KG1 (cell line): Measurements from ENCODE around the gene ABAT.

Experiments
- DNase-seq: peaks from one replicate; lab custom pipeline; 2025; lab: John Stamatoyannopoulos, UW

Gene ABAT

DNA sequence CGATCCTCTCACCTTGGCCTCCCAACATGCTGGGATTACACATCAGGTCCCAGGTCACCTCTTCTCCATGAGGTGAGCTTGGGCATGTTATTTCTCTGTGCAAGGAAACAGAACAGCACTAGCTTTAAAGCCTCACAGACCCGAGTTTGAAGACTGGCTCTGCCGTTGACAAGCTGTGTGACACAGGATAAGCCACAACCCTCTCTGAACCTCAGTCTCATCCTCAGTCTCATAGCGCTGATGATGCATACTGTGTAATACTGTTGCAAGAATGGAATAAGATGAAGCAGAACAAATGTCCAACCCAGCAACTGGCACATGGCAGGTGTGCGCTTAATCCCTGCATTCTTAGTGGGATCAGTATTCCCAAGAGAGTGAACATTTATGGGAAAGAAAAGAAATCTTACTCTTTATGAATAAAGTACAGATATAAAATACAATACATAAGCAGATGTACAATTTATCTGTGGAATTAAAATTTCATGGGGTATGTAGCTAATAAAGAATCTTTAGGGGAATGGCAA lies 43.5 kb downstream of the ABAT start:
- no peak for DNase-seq

DNA sequence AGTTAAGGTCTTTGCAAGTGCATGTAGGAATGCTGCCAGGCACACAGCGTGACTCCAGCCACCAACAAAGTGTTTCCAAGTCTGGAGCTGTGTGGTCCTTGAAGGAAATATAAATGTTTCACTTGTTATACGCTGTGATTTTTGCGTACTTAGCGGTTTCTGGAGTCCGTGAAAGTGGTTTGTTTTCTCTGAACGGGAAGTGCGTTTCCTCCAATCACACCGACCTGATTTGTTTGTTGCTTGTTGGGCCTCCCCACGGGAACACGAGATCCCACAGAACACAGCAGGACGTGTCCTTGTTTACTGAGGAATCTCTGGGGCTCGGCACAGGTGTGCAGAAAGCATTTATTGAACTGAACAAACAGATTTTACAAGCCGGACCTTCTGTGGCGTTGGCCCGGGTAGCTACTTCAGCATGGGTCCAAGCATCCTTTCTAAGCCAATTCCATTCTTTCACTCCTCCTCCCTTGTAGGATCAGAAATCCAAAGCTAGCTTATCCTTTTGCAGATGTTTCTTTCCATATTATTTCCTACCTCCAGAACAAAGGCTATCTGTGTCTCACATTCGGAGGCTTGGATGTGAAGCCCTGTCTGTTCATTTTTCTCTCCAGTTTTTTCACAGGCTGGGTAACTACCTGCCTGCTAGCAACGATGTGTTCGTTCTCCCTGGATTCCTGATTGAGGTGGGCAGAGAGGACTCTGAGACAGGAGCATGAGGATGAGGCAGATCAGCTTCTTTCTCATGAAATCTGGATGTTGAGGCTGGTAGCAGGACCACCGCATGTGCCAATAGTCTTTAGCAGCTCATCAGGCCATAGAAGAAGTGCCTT lies 44.6 kb downstream of the ABAT start:
- no peak for DNase-seq

DNA sequence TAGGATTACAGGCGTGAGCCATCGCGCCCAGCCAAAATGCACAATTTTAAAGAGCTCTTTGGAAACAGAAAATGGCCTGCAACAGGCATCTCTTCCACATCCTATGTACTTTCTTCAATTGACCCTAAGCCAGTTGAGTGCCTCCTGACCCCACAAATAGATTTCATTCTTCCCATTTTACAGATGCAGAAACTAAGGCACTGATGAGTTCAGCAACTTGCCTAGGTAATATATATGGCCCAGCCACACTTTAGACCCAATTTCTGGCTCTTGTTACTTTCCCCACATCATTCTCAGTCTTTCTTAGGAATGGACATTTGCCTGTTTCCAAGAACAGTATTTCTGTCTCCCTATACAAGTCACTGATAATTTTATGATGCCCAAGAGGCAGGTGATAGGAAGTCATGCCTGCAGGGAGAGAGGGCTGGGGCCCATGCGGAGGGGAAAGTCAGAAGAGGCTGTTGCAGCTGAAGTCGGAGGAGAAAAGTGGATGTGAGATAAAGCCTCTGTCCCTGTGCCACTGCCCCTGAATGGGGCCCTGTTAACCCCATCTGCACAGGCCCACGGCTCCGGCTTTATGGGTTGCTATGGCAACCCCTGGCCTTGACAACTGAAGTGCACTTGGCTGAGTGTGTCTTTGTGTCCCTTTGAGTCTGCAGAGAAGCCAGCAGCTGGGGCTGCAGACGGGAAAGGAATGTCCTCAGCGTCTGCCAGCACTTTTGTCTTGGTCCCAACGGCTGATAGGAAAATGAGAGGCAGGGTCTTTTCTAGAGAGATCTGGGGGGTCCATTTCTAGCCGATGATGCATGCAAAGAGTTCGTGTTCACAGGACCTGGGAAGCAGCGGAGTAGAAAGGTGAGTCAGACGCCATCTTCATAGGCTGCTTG lies 45.9 kb downstream of the ABAT start:
- DNase-seq, result no peak

DNA sequence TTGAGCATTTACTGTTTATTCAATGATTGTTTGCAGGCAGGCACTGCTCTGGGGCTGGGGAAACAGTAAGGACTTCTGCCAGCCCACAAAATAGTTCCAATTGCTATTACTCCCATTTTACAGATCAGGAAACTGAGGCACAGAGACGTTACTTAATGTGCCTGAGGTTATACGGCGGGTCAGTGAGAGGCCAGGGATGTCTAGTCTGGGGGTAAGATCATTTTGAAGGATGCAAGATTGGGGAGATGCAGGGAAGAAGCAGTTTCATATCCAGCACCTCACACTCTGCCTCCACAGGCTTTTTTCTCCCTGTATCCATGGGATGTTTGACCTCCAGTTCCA lies 46.5 kb downstream of the ABAT start:
- DNase-seq, result no peak

DNA sequence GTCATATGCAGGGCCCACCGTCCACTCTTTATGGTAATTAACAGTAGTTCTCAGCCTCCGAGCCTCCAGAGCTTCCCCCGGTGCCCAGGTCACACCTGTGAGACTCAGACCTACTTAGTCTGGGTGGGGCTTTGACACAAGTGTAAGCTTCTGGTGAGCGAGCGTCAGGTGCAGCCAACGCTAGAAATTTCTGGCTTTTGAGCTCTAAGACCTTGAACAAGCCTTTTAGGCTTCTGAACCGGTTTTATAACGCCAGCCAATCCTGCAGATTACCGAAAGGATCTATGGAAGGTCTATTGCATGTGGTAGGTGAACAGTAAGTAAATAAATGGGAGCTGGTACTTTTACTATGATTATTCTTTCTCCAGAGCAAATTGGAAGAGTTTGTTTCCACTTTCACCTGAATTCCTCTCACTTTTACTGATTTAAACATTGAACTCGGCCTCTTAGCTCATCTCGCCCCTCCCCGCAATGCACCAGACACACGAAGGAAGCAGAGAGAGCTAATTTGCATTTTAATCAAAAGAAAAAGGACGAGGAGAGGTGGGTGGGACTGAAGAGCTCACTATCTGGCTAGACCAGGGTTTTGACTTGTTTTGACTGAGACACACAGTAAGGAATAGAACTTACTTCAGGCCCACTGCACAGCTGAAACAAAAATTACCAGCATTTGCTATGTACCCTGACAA lies 47.1 kb downstream of the ABAT start:
- no peak for DNase-seq

DNA sequence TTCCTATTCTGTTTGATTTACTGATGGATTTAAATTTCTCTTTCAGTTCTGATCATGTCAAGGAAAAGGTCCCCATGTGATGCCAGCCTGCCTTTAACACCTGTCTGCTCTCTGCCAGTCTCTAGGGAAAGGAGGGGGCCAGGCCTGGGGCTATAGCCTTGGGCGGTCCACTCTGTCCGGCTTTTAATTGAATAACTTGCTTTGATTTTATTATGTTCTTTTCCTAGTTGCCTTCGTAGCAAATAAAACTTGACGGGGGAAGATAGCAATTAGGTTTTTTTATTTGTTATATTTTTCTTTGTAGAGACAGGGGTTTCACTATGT lies 47.6 kb downstream of the ABAT start:
- DNase-seq, result no peak

DNA sequence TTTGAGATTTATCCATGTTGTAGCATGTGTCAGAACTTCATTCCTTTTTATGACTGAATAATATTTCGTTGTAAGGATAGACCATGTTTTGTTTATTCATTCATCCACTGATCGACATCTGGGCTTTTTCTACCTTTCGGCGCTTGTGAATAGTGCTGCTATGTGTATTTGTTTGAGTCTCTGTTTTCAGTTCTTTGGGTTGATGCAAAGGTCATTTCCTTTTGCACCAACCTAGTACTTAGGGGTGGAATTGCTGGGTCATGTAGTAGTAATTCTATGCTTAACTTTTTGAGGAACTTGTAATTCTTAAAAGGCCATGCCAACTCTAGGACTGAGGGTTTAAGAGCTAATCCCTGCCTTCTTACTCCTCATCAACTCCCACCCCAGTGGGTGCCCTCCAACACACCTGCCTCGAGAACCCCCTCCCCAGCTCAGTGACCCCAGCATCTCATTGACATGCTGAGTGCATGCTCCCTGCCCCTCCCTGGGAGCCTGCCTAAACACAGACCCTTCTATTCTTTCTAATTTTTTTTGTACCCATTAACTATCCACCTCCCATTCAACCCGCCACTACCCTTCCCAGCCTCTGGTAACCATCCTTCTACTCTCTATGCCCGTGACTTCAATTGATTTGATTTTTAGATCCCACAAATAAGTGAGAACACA lies 51.2 kb downstream of the ABAT start:
- DNase-seq, result no peak

DNA sequence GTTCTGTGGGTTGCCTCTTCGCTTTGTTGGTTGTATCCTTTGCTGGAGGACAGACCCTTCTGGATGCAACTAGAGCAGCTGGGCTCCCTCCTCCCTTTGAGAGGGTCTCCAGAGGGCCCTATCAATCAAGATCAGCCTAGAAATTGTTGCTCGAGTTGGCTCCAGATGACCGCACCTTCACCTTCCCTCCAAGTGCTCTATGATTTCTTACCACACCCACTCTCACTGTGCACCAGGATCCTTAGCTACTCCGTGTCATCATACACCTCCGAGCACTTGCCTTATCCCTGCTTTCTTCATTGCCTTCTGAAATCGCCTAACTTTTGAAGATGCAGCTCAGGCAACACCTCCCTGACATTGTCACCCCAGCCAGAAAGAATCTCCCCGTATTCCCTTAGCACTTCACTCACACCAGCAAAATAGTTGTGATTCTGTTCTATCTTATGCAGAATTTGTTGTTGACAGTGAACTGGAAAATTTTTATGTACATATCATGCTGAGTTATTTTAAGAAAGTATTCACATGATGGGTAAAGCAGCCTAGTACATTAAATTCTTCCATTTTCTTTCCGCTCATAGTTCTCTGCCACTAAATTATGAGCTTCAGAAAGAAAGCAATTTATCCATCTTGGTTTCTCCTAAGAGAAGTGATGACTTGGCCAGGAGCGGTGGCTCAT lies 52.9 kb downstream of the ABAT start:
- DNase-seq, result no peak

DNA sequence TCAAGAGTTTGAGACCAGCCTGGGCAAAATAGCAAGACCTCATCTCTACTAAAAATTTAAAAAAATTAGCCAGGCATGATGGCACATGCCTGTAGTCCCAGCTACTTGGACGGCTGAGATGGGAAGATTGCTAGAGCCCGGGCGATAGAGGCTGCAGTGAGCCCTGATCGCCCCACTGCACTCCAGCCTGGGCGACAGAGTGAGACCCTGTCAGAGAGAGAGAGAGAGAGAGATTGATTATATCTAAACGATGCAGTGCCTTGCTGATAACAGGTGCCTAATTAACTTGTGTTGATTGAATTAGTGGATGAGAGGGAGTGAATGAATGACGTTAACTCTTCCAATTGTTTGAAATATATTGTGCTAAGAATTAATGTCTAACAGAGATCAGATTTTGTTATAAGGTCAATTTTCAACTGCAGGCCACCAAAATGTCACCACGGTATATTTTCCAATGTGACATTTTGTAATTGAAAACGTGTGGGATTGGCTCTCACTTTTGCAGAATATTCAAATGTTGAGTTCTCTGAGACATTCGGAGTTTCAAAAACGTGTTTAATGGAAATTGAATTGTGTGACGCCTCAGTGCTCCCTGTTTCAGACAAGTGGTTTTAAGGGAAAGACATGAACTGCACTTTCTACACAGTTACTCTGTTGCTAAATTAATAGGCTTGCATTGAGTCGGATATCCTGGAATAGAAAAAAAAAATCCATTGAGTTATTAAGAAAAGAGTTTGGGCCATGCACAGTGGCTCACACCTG lies 53.6 kb downstream of the ABAT start:
- no peak for DNase-seq

DNA sequence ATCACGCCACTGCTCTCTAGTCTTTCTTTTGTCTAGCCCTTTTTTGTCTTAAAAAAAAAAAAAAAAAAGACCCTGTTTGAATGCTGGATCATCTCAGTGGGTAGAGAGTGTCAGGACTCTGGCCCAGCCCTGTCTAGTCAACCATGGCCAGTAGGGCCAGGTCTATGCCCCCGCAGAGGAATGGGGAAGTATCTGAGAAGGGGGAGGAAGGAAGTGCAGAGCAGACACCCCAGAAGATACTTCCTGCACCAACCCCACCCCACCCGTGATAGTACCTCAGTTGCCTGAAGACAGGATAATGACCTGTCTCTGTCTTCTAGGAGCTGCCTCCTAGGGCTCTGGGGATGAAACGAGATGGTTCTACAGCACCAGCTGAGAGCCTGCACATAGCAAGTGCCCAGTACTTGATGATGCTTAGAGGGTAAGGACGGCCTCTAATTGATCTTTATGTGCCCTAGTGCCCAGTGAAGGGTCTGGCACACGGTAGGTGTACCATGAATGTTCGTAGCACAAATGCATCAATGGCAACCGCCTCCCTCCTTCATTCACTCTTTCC lies 55.4 kb downstream of the ABAT start:
- peak; percentile 52 for DNase-seq

DNA sequence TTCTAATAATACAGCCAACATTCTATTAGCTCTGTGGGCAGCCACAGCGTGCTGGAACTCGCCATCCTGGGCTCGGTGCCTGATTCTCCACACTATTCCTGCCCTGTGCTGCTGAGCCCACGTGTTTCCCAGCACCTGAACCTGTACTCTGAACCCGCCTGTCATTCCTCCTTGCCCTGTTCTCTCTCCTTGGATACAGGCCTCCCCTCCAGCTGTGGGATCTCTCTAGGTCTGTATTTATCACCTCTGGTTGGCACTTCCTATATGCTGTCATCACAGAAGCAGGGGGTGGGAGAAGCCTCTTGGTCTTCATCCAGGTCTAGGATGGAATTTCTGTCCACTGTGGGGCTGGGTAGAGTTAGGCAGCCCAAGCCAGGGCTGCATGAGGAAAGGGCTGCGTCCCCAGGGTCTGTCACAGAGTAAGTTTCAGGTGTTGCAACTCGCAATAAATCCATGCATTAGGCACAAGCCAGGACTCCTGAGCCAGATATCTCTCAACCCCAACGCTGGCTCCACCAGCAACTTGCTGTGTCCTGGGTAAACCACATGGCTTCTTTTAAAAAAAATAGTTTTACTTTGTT lies 56.0 kb downstream of the ABAT start:
- no peak for DNase-seq

DNA sequence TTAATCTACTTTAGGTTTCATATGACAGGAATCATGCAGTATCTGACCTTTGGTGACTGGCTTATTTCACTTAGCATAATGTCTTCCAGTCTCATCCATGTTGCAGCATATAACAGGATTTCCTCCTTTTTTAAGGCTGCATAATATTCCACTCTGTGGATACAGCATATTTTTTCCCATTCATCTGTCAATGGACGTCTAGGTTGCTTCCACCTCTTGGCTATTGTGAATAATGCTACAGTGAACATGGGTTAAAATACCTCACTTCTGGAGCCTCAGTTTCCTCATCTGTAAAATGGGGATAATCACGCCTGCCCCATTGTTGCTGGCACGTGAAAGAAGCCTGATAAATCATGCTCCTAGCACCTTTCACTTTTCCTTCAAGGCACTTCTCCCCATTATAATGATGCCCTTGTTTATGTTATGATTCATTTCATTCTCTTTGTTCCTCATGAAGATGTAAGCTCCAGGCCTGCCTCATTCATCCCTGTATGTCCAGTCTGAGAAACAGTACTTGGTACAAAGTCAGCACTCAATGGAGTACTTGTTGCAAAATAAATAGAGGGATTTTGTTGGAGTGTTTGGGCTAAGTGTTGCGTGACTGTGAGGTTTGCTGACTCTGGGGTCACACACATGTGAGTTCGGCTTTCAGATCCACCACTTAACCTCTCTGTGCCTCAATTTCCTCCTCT lies 59.6 kb downstream of the ABAT start:
- no peak for DNase-seq

DNA sequence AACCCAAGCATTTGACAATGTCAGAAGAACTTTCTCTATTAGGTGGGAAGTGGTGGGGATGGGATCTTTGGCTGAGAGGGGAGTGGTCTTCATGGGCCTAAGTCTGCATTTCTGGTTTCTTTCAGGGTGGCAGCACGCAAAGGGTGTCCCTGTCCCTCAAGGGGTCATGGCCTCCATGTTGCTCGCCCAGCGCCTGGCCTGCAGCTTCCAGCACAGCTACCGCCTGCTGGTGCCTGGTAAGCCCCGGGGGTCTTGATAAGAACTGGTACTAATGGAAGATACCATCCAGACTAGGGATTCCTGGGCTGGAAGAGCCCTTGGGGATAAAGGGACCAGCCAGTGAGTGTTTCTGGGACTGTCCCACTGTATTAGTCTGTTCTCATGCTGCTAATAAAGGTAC lies 61.2 kb downstream of the ABAT start:
- DNase-seq, result no peak

DNA sequence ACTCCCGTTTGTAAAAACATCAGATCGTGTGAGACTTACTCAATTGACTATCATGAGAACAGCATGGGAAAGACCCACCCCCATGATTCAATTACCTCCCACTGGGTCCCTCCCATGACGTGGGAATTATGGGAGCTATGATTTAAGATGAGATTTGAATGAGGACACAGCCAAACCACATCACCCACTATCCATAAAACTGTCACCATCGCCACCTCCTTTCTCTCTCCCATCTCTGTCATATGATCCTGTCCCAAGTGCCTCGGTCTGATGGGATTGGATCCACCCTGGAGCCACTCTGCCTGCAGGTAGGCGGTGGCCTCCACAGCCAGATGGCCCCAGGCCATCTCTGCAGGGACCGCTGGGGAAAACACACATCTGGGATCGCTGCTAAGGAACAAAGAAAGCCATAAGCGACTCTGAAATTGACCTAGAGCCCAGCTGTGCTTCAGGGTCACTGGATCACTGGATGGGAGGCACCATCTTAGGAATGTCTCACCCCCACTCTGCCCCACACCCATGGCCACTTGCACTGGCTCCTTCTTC lies 61.8 kb downstream of the ABAT start:
- no peak for DNase-seq

DNA sequence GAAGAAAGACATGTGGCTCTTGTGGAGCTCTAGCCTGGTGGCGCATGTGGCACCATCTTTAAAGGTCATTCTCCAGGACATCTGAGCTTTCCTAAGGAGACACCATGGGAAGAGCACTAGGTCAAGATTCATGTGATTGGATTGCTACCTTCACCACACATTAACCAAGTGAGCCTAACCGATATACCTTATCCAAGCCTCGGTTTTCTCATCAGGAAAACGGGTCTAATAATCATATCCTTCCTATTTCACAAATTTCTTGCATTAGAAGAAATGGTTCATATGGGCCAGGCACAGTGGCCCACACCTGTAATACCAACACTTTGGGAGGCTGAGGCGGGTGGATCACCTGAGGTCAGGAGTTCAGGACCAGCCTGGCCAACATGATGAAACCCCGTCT lies 64.7 kb downstream of the ABAT start:
- no peak for DNase-seq

DNA sequence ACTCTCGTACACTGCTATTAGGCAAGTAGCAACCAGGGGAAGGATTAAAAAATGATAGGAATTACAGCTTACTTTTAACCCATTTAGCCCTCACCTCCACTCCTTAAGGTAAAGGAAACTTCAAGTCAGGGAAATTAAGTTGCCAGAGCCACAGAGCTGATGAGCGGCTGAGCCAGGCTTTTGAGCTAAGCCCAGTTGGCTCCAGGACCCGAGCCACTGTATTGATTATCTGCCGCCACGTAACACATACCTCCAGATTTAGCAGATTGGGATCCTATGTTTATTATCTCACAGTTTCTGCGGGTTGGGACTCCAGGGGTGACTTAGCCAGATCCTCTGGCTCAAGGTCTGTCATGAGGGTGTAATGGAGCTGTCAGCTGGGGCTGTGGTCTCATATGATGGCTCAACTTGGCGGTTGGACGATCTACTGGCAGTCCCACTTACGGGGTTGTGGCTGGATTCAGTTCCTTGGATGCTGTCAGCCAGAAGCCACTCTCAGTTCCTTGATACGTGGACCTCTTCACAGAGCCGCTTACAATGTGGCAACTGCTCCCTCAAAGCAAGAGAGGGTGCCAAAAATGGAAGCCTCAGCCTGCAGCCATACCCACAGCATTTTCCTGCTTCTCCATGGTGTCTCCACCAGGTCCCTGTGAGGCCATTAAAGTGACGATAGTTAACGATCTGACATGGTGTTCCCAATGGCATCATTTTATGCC lies 65.7 kb downstream of the ABAT start:
- no peak for DNase-seq

DNA sequence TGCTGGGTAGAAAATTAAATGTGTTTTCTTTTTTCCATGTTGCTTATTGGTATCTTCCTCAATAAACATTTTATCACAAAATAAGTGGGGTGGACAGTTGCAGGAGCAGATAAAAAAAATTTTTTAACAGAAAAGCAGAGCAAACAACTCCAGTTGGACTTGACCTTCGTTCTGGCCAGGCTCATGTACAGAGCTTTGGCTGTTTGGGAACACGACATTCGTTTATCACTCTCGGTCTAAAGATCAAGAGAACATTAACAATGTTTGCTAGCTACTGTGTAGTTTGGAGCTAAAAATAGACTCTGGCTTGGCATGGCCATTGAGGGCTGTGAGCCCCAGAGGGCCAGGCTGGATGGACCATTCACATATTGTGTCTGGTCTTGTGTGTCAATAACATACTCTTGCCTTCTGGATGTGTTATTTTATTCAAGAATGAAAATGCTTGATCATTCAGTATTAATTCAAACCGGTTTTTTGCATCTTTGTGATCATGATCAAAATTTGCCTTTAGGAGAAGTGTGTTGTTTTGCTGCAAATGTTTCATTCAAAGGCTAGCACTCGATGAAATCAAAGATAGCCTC lies 66.4 kb downstream of the ABAT start:
- DNase-seq, result no peak

DNA sequence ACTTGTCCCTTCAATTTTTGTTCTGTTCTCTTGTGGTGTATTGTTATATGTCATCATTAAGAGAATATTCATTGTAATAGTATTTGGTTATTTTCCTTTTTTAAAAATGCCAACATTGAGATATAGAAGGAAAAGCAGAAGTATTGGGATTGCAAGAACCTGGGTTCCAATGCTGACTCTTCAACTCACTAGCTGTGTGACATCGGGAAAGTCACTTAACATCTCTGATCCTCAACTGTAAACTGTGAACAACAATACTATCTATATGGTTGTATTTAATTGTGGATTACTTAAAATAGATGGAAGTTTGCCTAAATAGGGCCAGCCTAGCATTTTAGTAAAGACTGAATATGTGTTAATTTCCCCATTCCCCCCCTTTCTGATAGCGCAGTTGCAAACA lies 67.2 kb downstream of the ABAT start:
- DNase-seq, result no peak
